ENCODE measurements around the gene LYZL4.

LYZL4 gene

GRCh38 chr3:42405857-42406256 is 4.6 kb downstream of the LYZL4 start:
- TF ChIP-seq ZBTB7A (IDR thresholded peaks at IDR 0.05; ENCODE audit: low read depth), result no peak
- no peak for TF ChIP-seq TAF1 (IDR thresholded peaks at IDR 0.05; ENCODE audit: low read depth)
- TF ChIP-seq CEBPB (IDR thresholded peaks at IDR 0.05), result no peak
- no peak for TF ChIP-seq YY1 (IDR thresholded peaks at IDR 0.05; ENCODE audit: low read depth)
- TF ChIP-seq RAD21 (IDR thresholded peaks at IDR 0.05; ENCODE audit: low read depth), result no peak
- no peak for TF ChIP-seq TEAD4 (IDR thresholded peaks at IDR 0.05)
- no peak for TF ChIP-seq NFIC (IDR thresholded peaks at IDR 0.05)
- no peak for TF ChIP-seq REST (IDR thresholded peaks at IDR 0.05; ENCODE audit: low read depth)
- TF ChIP-seq FOXM1 (IDR thresholded peaks at IDR 0.05; ENCODE audit: borderline replicate concordance, low read depth), result no peak
- TF ChIP-seq USF1 (IDR thresholded peaks at IDR 0.05), result no peak
- no peak for TF ChIP-seq EGR1 (IDR thresholded peaks at IDR 0.05)
- TF ChIP-seq TCF12 (IDR thresholded peaks at IDR 0.05; ENCODE audit: low read depth), result no peak
- TF ChIP-seq EP300 (IDR thresholded peaks at IDR 0.05; ENCODE audit: borderline replicate concordance), result no peak
- TF ChIP-seq MAX (IDR thresholded peaks at IDR 0.05), result no peak
- no peak for TF ChIP-seq CREB1 (IDR thresholded peaks at IDR 0.05; ENCODE audit: low read depth)

- TF ChIP-seq ZBTB7A (IDR thresholded peaks at IDR 0.05; ENCODE audit: low read depth) (no peak), CREB1 (IDR thresholded peaks at IDR 0.05; ENCODE audit: low read depth) (no peak), REST (IDR thresholded peaks at IDR 0.05; ENCODE audit: low read depth) (no peak), NFIC (IDR thresholded peaks at IDR 0.05) (no peak), RAD21 (IDR thresholded peaks at IDR 0.05; ENCODE audit: low read depth) (no peak), TEAD4 (IDR thresholded peaks at IDR 0.05) (no peak), TCF12 (IDR thresholded peaks at IDR 0.05; ENCODE audit: low read depth) (no peak), EGR1 (IDR thresholded peaks at IDR 0.05) (no peak)
Observed at GRCh38 chr3:42403737-42404136, 6.7 kb downstream of the LYZL4 start.

GRCh38 chr3:42402394-42403096 is 7.9 kb downstream of the LYZL4 start:
- TF ChIP-seq FOXM1 (IDR thresholded peaks at IDR 0.05; ENCODE audit: borderline replicate concordance, low read depth) (no peak), TAF1 (IDR thresholded peaks at IDR 0.05; ENCODE audit: low read depth) (no peak), REST (IDR thresholded peaks at IDR 0.05; ENCODE audit: low read depth) (no peak), ZBTB7A (IDR thresholded peaks at IDR 0.05; ENCODE audit: low read depth) (no peak), YY1 (IDR thresholded peaks at IDR 0.05; ENCODE audit: low read depth) (no peak), MAX (IDR thresholded peaks at IDR 0.05) (no peak), NFIC (IDR thresholded peaks at IDR 0.05) (no peak), USF1 (IDR thresholded peaks at IDR 0.05) (no peak), CEBPB (IDR thresholded peaks at IDR 0.05) (no peak), EP300 (IDR thresholded peaks at IDR 0.05; ENCODE audit: borderline replicate concordance) (no peak), CREB1 (IDR thresholded peaks at IDR 0.05; ENCODE audit: low read depth) (no peak)

- TF ChIP-seq TAF1 (IDR thresholded peaks at IDR 0.05; ENCODE audit: low read depth), result no peak
- no peak for TF ChIP-seq YY1 (IDR thresholded peaks at IDR 0.05; ENCODE audit: low read depth)
- TF ChIP-seq REST (IDR thresholded peaks at IDR 0.05; ENCODE audit: low read depth), result no peak
- TF ChIP-seq CREB1 (IDR thresholded peaks at IDR 0.05; ENCODE audit: low read depth), result no peak
- no peak for TF ChIP-seq RAD21 (IDR thresholded peaks at IDR 0.05; ENCODE audit: low read depth)
- no peak for TF ChIP-seq FOXM1 (IDR thresholded peaks at IDR 0.05; ENCODE audit: borderline replicate concordance, low read depth)
- TF ChIP-seq MAX (IDR thresholded peaks at IDR 0.05), result no peak
Observed at GRCh38 chr3:42398080-42398479, 12.3 kb downstream of the LYZL4 start.
